A673 (cell line): ENCODE data around the gene NRG3.

ENCODE experiments used
- CTCF ChIP-seq: fragments of 300-800, 200-600 bp; sonication (generic); conservative IDR thresholded peaks from 2 replicates; pipeline ENCODE4 v1.5.1; 2017; ENCODE audit warnings: low read depth, mild to moderate bottlenecking, antibody characterized with exemption, low read length, moderate library complexity, mixed read lengths
- EZH2 ChIP-seq: fragments of 200-600 bp; sonication (generic); IDR thresholded peaks from 2 replicates; pipeline ENCODE4 v1.6.1; 2017; ENCODE audit warnings: borderline replicate concordance, low read depth, mild to moderate bottlenecking, mixed read lengths, antibody characterized with exemption, low read length; ENCODE audit not compliant: poor library complexity, severe bottlenecking

DNA sequence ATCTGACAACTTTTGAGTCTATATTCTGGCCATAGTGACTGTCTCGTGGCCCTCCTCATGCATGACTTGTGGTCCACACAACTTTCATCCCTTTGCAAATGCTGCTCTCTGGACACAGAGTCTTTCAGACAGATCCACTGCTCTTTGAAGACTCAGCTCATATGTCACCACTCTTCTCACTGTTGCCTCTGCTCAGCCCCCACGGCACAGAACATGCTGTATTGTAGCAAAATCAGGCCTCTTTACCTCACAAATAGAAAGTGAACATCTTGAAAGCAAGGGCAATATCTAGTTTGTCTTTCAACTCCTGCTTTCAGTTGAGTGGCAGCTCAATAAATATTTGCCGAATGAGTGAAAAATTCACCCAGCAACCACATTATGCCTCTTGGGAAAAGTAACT lies 443.5 kb downstream of the NRG3 start:
- TF ChIP-seq CTCF (no peak), EZH2 (no peak)
